Esophagus squamous epithelium (tissue), 5 donors: ENCODE results near the gene LENG8. TPM values are rescaled to one million over a fixed set of nuclear protein-coding genes. Genes with fewer than 3 reads are reported as not detected.
"Not testable (repeated sequence)": the region's sequence is repeated elsewhere in the genome, so short reads cannot be mapped to it uniquely, and the experiment has no call there.

Source experiments
- DNase-seq: peaks from one replicate; lab custom pipeline; 2025; lab: John Stamatoyannopoulos, UW
- H3K27ac ChIP-seq, 4 donors: fragments of 200-600 bp; sonication (generic); one replicate each; pipeline ENCODE4 v1.5.1; 2016 to 2019; ENCODE audit warnings: mild to moderate bottlenecking in 1 of 4
- H3K27me3 ChIP-seq, 4 donors: fragments of 200-600 bp; sonication (generic); 1 replicate in 3 of 4; 2 replicates in 1 of 4; pipeline versions ENCODE4 v1.5.1 to v1.6.0; 2017 to 2021; ENCODE audit warnings: antibody characterized with exemption in 1 of 4
- H3K36me3 ChIP-seq, 3 donors: fragments of 200-600 bp; sonication (generic); one replicate each; pipeline ENCODE4 v1.5.1; 2016 to 2019
- H3K4me1 ChIP-seq, 3 donors: fragments of 200-600 bp; sonication (generic); one replicate each; pipeline ENCODE4 v1.5.1; 2017 to 2019
- H3K4me3 ChIP-seq, 4 donors: fragments of 200-600 bp; sonication (generic); 1 replicate in 3 of 4; 2 replicates in 1 of 4; pipeline ENCODE4 v1.5.1; 2016 to 2019; ENCODE audit warnings: mild to moderate bottlenecking in 2 of 4, moderate library complexity in 1 of 4
- H3K9me3 ChIP-seq, 3 donors: fragments of 200-600 bp; sonication (generic); one replicate each; pipeline ENCODE4 v1.5.1; 2016 to 2019
- CTCF ChIP-seq, 6 experiments: fragments of 450-650 bp in 4 of 6; fragments of 200-600 bp in 2 of 6; sonication (generic) in 2 of 6; IDR thresholded peaks; one replicate each; pipeline ENCODE4 v1.5.1; 2016 to 2019; ENCODE audit warnings: antibody characterized with exemption in 6 of 6, mild to moderate bottlenecking in 4 of 6, moderate library complexity in 4 of 6
- POLR2A ChIP-seq, 4 donors: fragments of 450-650 bp; IDR thresholded peaks; one replicate each; pipeline ENCODE4 v1.6.1; 2017; ENCODE audit warnings: antibody characterized with exemption in 4 of 4, mild to moderate bottlenecking in 4 of 4, moderate library complexity in 3 of 4
- WGBS, 2 donors: methylation state at CpG; one replicate each; pipeline ENCODE4 v1.1.5; 2018; 5-methylcytosine and 5-hydroxymethylcytosine counted together
- intact Hi-C: fragments of 100-400 bp; cut with DNase I; formaldehyde crosslinking; loops from one replicate; pipeline ENCODE4 v1.15.0; 2022
- total RNA-seq, 4 donors: library from RNA; depleted of rRNA; stranded (reverse); fragments of >200 nt; gene quantifications; one replicate each; pipeline ENCODE4 v1.1.0, GENCODE V29; 2016
- donor health status: DM: yes; HTN: yes; CAD: no.

The LENG8 gene
- total RNA-seq, 4 donors from 2014 or later = 22.9 to 95.2 (median 49.6) TPM

GRCh38 chr19:54444737-54445136 lies 4.3 kb upstream of the LENG8 start:
- Histone ChIP-seq H3K4me1 (peaks cover 8 to 22% (median 10%) of the 10 kb centered on the region in 3 donors), H3K9me3 (no peaks in the 10 kb centered on the region), H3K4me3 (no peak overlapping the region), H3K27me3 (no peaks in the 10 kb centered on the region), H3K27ac (no peak overlapping the region), H3K36me3 (peaks cover 0 to 52% (median 0%) of the 10 kb centered on the region in 3 donors)
- intact Hi-C loops = no loop called here
- 90% methylated on average over 6 to 7 of the region's 7 CpGs for WGBS, 2 donors
- TF ChIP-seq CTCF (IDR thresholded peaks at IDR 0.05) = no peak
- TF ChIP-seq POLR2A (IDR thresholded peaks at IDR 0.05) = no peak
- DNase-seq = no peak

- TF ChIP-seq CTCF (IDR thresholded peaks at IDR 0.05) = peak in 1 of 6 experiments; percentile 13
- intact Hi-C loops, H3K4me3 ChIP-seq, DNase-seq, H3K9me3 ChIP-seq, H3K27me3 ChIP-seq: not testable (repeated sequence)
- WGBS, 2 donors = 85 to 90% methylated on average over 5 to 10 of the region's 15 CpGs
- H3K27ac ChIP-seq = peak overlapping the region in 1 of 4 donors; percentile 99
- peaks cover 24 to 38% (median 24%) of the 10 kb centered on the region in 3 donors for H3K4me1 ChIP-seq
- peaks cover 0 to 49% (median 0%) of the 10 kb centered on the region in 3 donors for H3K36me3 ChIP-seq
Observed at GRCh38 chr19:54446349-54446748, 2.6 kb upstream of the LENG8 start.

DNA sequence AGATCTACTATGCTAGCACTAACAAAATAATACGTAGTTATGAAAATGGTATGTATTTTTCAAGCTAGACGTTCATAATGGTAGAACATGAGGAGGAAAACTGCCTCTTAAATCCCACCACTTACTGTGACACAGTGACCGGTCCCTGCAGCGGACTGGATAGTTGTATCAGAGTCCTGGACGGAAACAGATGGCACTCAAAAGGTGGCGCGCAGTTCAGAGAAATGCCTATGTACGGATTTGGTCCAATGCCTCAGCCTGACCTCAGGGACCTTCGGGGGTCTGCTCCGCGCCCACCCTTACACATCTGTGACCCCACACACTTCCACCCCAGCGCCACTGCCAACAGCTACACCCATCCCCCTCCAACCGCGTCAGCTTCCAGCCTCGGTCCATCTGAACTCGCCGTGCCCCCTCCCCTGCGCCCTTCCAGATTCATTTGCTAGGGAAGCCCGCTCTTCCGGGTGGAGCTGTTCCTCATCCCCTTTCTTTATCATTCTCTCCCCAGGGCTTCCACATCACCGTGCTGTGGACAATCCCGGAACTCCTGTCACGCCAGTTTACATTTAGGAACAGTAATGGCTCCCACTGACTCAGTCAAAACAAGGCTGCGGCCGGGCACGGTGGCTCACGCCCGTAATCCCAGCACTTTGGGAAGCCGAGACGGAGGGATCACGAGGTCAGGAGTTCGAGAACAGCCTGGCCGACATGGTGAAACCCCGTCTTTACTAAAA lies 792 bp upstream of the LENG8 start:
- peak overlapping the region; percentile 96 to 99 (median 98) for H3K27ac ChIP-seq
- no peaks in the 10 kb centered on the region for H3K27me3 ChIP-seq
- intact Hi-C loops = no loop called here
- H3K4me1 ChIP-seq = peaks cover 26 to 55% (median 39%) of the 10 kb centered on the region in 3 donors
- TF ChIP-seq POLR2A (IDR thresholded peaks at IDR 0.05) (no peak), CTCF (IDR thresholded peaks at IDR 0.05) (peak in 2 of 6 experiments; percentile 7 to 9)
- H3K36me3 ChIP-seq = peaks cover 12 to 60% (median 14%) of the 10 kb centered on the region in 3 donors
- H3K9me3 ChIP-seq = no peaks in the 10 kb centered on the region
- H3K4me3 ChIP-seq = peak overlapping the region; percentile 77 to 94 (median 88)
- DNase-seq = no peak
- 1% methylated on average over 29 of the region's 34 CpGs for whole genome bisulfite sequencing, 2 donors

GRCh38 chr19:54449701-54450069 lies 686 bp downstream of the LENG8 start:
- intact Hi-C loops = no loop called here
- Histone ChIP-seq H3K27me3 (no peaks in the 10 kb centered on the region), H3K36me3 (peaks cover 27 to 60% (median 27%) of the 10 kb centered on the region in 3 donors), H3K4me3 (peak overlapping the region; percentile 77 to 94 (median 88)), H3K4me1 (peaks cover 26 to 66% (median 39%) of the 10 kb centered on the region in 3 donors), H3K27ac (peak overlapping the region; percentile 96 to 99 (median 98)), H3K9me3 (no peaks in the 10 kb centered on the region)
- DNase-seq = no peak
- TF ChIP-seq POLR2A (IDR thresholded peaks at IDR 0.05) (no peak), CTCF (IDR thresholded peaks at IDR 0.05) (no peak)
- 0% methylated on average over 17 to 21 of the region's 21 CpGs for WGBS, 2 donors

GRCh38 chr19:54451331-54451871 lies 2.4 kb downstream of the LENG8 start:
- Histone ChIP-seq H3K27me3 (no peaks in the 10 kb centered on the region), H3K4me1 (peaks cover 26 to 63% (median 39%) of the 10 kb centered on the region in 3 donors), H3K27ac (peak overlapping the region; percentile 15 to 99 (median 64)), H3K4me3 (peak overlapping the region in 2 of 4 donors; percentile 1 to 83), H3K36me3 (peaks cover 44 to 60% (median 44%) of the 10 kb centered on the region in 3 donors), H3K9me3 (no peaks in the 10 kb centered on the region)
- no peak for DNase-seq
- no peak for TF ChIP-seq CTCF (IDR thresholded peaks at IDR 0.05)
- TF ChIP-seq POLR2A (IDR thresholded peaks at IDR 0.05) = no peak
- 42 to 59% methylated on average over 5 to 9 of the region's 9 CpGs for WGBS, 2 donors
- intact Hi-C loops = no loop called here
